Measurements from ENCODE around the gene PAPSS2. TPM values are rescaled to one million over a fixed set of nuclear protein-coding genes. Genes with fewer than 3 reads are reported as not detected.
"Not testable (repeated sequence)": the region's sequence is repeated elsewhere in the genome, so short reads cannot be mapped to it uniquely, and the experiment has no call there.

Gene PAPSS2
- 10 to 100 TPM; 22.8 to 59.0 (median 41.5) TPM for polyA plus RNA-seq (ENCODE audit: insufficient read length in 4 of 4)

DNA sequence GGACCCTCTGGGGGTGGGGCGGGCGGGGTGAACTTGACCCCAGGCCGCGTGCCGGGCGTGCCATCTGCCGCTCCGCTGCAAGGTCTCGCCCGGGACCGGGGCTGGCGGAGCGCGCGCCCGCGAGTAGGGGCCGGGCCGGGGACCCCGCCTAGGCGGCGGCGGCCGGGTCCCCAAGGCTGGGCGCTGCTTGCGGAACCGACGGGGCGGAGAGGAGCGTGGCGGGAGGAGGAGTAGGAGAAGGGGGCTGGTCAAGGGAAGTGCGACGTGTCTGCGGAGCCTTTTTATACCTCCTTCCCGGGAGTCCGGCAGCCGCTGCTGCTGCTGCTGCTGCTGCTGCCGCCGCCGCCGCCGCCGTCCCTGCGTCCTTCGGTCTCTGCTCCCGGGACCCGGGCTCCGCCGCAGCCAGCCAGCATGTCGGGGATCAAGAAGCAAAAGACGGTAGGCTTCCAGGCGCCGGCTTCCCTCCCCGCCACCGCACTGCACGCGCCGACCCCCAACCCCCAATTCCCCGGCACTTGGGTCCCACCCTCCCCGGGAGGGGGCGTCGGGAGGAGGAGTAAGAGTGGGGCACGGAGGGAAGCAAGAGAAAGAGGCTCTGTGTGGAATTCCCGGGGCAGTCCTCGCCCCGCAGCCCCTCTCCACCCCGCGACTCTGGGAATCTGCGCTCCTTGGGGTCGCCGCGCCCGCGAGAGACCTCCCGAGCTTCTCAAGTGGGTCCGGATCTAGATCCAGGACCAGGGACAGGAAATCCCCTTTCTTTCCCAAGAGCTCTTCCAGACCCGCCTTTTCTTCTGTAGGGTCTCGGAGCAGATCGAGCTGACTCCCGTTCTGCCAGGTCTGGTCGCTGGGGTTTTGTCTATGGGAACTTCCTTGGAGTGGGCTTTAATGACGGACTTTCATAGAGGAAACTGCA, at the start of gene PAPSS2:
Gene PAPSS2 (plus strand): TSS at position 308 of the 913 bp plus-strand sequence. CDS start 104 bp downstream, at position 412.
- peak in 2 of 4 donors; percentile 39 to 47 for DNase-seq (ENCODE audit: low read depth in 4 of 4, low spot score in 3 of 4)

DNA sequence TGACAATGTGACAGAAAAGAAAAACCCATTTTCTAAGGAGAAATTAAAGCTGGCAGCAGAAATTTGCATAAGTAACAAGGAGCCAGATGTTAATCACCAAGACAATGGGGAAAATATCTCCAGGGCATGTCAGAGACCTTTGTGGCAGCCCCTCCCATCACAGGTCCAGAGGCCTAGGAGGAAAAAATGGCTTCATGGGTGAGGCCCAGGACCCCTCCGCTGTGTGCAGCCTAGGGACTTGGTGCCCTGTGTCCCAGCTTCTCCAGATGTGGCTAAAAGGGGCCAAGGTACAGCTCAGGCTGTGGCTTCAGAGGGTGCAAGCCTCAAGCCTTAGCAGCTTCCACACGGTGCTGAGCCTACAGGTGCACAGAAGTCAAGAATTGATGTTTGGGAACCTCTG, 48.3 kb upstream of the PAPSS2 start:
- DNase-seq (ENCODE audit: low read depth in 4 of 4, low spot score in 3 of 4), result not testable (repeated sequence)

DNA sequence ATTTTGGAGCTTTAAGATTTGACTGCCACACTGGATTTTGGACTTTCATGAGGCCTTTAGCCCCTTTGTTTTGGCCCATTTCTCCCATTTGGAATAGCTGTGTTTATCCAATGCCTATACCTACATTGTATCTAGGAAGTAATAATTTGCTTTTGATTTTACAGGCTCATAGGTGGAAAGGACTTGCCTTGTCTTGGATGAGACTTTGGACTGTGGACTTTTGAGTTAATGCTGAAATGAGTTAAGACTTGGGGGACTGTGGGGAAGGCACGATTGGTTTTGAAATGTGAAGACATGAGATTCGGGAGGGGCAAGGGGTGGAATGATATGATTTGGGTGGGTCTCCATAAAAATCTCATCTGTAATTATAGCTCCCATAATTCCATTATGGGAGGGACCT, 47.6 kb upstream of the PAPSS2 start:
- DNase-seq (ENCODE audit: low read depth in 4 of 4, low spot score in 3 of 4), result no peak

- DNase-seq (ENCODE audit: low read depth in 4 of 4, low spot score in 3 of 4), result no peak
Measured at GRCh38 chr10:87613751-87614150, 45.9 kb upstream of the PAPSS2 start.

GRCh38 chr10:87615856-87616255, 43.8 kb upstream of the PAPSS2 start:
- DNase-seq (ENCODE audit: low read depth in 4 of 4, low spot score in 3 of 4), result no peak

DNA sequence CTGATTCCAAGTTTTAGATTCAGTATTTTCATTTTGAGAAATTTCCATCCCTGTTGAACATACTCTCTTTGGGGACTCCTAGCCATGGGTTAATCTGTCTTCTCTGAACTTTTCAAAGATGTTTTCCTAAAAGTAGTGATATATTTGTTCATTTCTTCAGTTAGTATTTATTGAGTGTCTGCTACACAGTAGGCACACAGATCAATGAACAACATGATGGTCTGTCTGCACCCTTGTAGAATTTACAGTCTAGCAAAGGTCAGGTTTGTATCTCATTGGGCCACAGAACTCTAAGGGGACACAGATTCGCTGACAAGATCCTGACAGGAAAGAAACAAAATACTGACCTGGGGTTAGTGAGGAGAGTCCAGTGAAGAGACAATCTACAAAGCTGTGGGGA, 42.2 kb upstream of the PAPSS2 start:
- DNase-seq (ENCODE audit: low read depth in 4 of 4, low spot score in 3 of 4), result no peak

DNA sequence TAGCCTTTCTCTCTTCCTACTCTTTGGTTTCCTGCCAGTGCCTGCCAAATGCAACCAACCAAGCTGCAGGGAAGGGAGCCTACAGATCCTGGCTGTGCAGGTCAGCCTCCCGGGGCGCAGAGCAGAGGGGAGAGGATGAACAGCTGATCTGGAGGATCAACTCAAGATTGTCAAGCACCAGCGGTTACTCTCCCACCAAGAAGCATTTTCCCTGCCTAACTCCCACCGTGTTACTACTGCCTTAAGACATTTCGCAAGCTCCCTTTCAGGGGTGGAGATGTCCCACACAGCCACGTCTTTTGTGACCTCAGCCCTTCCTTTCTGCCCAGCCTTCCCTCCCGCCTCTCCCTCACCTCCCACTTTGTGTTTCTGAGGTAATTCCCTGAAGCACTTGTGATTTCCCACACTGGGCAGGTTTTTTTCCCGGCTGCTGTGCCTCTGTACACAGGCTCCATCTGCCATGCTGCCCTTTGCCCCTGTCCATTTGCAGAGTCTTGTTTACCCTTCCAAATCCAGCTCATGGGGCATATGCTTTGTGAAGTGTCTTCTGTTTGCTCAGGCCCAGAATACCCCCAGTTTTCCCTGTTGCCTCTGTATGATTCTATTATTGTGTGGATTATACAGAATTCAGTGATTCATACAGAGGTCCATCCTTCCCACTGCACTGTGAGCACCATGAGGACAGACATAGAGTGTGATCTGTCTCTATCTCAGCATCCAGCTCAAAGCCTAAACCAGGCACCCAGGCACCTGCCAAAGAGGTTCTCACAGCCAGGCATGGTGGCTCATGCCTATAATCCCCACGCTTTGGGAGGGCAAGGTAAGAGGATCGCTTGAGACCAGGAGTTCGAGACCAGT, 40.9 kb upstream of the PAPSS2 start:
- DNase-seq (ENCODE audit: low read depth in 4 of 4, low spot score in 3 of 4), result no peak

- no peak for DNase-seq (ENCODE audit: low read depth in 4 of 4, low spot score in 3 of 4)
Measured at GRCh38 chr10:87619705-87620104, 40.0 kb upstream of the PAPSS2 start.

DNA sequence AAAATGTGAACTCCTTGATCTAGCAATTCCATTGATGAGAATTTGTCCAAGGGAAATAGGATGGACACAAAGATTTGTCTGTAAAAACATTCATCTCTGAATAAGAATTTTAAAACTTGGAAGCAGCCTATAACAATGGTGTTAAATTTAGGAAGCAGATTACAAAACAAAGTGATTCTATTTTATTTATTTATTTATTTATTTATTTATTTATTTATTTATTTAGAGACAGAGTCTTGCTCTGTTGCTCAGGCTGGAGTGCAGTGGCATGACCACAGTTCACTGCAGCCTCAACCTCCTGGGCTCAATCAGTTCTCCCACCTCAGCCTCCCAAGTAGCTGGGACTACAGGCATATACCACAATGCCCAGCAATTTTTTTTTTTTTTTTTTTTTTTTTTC, 38.2 kb upstream of the PAPSS2 start:
- not testable (repeated sequence) for DNase-seq (ENCODE audit: low read depth in 4 of 4, low spot score in 3 of 4)

DNA sequence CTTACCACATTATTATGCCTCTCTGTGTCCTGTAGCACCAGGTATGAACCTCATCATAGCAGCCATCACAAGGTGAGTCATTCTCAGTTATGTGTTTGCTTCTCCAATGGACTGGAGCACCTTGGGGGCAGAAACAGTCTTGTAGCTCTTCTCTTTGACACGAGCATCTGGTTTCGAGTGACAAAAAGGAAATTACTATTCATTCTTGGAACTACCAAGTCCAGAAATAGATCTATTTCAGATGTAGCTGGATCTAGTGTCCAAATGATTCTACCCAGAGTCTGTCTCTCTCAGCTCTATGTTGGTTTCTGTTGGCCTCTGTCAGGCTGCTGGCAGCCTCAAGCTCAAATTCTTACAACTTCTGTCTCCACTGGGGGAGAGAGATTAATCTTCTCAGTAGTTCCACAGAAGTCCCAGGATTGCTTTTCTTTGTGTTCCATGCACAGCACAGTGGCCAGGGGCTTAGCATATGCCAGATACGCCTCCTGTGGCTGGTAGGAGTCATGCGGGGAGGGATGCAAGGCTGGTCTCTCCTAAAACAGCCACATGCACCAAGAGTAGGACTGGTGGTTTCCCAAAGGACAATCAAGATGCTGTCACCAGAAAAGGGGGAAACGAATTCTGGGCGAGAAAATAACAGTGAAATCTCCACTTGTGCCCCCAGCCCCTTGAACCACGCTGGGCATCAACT, 37.2 kb upstream of the PAPSS2 start:
- no peak for DNase-seq (ENCODE audit: low read depth in 4 of 4, low spot score in 3 of 4)

- DNase-seq (ENCODE audit: low read depth in 4 of 4, low spot score in 3 of 4), result no peak
Measured at GRCh38 chr10:87623191-87623590, 36.5 kb upstream of the PAPSS2 start.

- no peak for DNase-seq (ENCODE audit: low read depth in 4 of 4, low spot score in 3 of 4)
Measured at GRCh38 chr10:87625661-87626060, 34.0 kb upstream of the PAPSS2 start.

GRCh38 chr10:87626422-87626892, 33.2 kb upstream of the PAPSS2 start:
- no peak for DNase-seq (ENCODE audit: low read depth in 4 of 4, low spot score in 3 of 4)

DNA sequence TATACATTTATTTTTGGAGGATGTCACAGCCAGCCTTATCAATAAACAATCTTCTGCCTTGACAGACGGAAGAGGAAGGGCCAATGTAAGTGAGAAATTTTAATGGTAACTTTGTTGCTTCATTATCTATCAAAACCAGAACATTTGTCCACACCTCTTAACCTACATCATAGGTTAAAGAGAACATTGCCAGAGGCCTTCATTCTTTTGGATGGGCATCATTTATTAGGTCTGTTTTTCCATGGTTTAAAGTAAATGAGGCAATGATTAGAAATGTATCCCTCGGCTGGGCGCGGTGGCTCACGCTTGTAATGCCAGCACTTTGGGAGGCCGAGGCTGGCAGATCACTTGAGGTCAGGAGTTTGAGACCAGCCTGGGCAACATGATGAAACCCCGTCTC, 29.5 kb upstream of the PAPSS2 start:
- DNase-seq (ENCODE audit: low read depth in 4 of 4, low spot score in 3 of 4), result no peak

DNA sequence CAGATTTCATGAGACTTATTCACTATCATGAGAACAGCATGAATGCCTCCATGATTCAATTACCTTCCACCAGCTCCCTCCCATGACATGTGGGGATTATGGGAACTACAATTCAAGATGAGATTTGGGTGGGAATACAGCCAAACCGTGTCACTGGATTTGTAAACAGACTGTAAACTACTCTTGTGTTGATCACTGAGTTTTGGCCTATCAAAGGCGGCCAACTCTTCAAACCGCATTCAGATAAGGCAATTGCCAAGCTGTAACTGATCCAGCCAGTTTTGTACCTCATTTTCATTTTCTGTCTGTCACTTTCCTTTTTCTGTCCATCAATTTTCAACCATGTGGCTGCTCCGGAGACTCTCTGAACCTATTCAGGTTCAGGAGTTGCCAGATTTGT, 27.2 kb upstream of the PAPSS2 start:
- no peak for DNase-seq (ENCODE audit: low read depth in 4 of 4, low spot score in 3 of 4)

- no peak for DNase-seq (ENCODE audit: low read depth in 4 of 4, low spot score in 3 of 4)
Measured at GRCh38 chr10:87634311-87634710, 25.4 kb upstream of the PAPSS2 start.

DNA sequence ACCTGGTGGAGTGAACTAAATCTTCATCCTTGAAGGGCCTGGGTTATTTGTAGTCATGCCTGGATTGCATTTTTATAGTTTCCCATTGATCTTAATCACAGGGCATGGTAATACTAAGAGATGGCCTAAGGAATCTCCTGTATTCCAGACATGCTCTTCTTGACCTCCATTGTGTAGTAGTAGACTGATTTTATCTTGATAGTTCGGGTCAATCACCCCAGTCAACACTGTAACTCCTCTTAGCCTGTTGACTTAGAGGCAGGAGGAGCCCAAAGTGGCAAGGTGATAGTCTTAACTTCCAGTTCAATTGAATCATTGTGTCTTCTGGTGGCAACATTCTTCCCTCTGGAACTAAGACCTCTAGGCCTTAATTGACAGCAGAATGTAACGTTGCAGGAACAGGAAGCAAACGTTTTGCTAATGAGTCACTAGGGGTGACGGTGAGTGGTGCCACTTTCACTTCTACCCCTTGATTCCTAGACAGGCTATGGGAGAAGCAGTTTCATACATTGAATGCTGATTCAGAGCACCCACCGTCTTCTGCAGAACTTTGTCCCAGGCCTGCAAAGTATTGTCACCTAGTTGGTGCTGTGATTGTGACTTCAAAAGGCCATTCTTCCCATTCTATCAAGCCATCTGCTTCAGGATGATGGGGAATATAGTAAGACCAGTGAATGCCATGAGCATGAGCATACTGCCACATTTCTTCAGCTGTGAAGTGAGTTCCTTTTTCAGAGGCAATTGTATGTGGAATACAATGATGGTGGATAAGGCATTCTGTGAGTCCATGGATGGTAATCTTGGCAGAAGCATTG, 24.0 kb upstream of the PAPSS2 start:
- no peak for DNase-seq (ENCODE audit: low read depth in 4 of 4, low spot score in 3 of 4)

- DNase-seq (ENCODE audit: low read depth in 4 of 4, low spot score in 3 of 4), result no peak
Measured at GRCh38 chr10:87636313-87636915, 23.3 kb upstream of the PAPSS2 start.

GRCh38 chr10:87639493-87639892, 20.2 kb upstream of the PAPSS2 start:
- DNase-seq (ENCODE audit: low read depth in 4 of 4, low spot score in 3 of 4), result no peak
